ENCODE measurements around the gene DMAC2.
A peak's percentile ranks its signal among the peaks of the same experiment; 100 is the strongest.

Gene DMAC2

GRCh38 chr19:41403181-41403970 is 36.3 kb downstream of the DMAC2 start:
- no peak overlapping the region for H3K4me3 ChIP-seq (ENCODE audit: low read depth, low read length)
- no peak for TF ChIP-seq CTCF (IDR thresholded peaks at IDR 0.05; ENCODE audit: low read depth, low read length)

- TF ChIP-seq CTCF (IDR thresholded peaks at IDR 0.05; ENCODE audit: low read depth, low read length): no peak
- no peak overlapping the region for H3K4me3 ChIP-seq (ENCODE audit: low read depth, low read length)
Measured at GRCh38 chr19:41402010-41402409, 37.7 kb downstream of the DMAC2 start.

GRCh38 chr19:41401483-41401882 is 38.2 kb downstream of the DMAC2 start:
- TF ChIP-seq CTCF (IDR thresholded peaks at IDR 0.05; ENCODE audit: low read depth, low read length): no peak
- no peak overlapping the region for H3K4me3 ChIP-seq (ENCODE audit: low read depth, low read length)

- H3K4me3 ChIP-seq (ENCODE audit: low read depth, low read length): no peak overlapping the region
Measured at GRCh38 chr19:41399525-41399924, 40.2 kb downstream of the DMAC2 start.

GRCh38 chr19:41399091-41399490 is 40.6 kb downstream of the DMAC2 start:
- no peak overlapping the region; the same call in 1 of the 2 replicates for H3K4me3 ChIP-seq (ENCODE audit: low read depth, low read length)
- no peak for TF ChIP-seq CTCF (IDR thresholded peaks at IDR 0.05; ENCODE audit: low read depth, low read length)

More at GRCh38 chr19:41399525-41399924, 40.2 kb downstream of the DMAC2 start:
- no peak for TF ChIP-seq CTCF (IDR thresholded peaks at IDR 0.05; ENCODE audit: low read depth, low read length)

- peak overlapping the region; percentile 100 for H3K4me3 ChIP-seq (ENCODE audit: low read depth, low read length)
- no peak for TF ChIP-seq CTCF (IDR thresholded peaks at IDR 0.05; ENCODE audit: low read depth, low read length)
Measured at GRCh38 chr19:41398598-41398997, 41.1 kb downstream of the DMAC2 start.

- TF ChIP-seq CTCF (IDR thresholded peaks at IDR 0.05; ENCODE audit: low read depth, low read length): no peak
- H3K4me3 ChIP-seq (ENCODE audit: low read depth, low read length): peak overlapping the region; percentile 100
Measured at GRCh38 chr19:41398050-41398418, 41.7 kb downstream of the DMAC2 start.
